Epithelial cell of proximal tubule (primary cell): ENCODE data around the gene SLC22A6. TPM values are rescaled to one million over a fixed set of nuclear protein-coding genes. Genes with fewer than 3 reads are reported as not detected.
"Not testable (repeated sequence)": the region's sequence is repeated elsewhere in the genome, so short reads cannot be mapped to it uniquely, and the experiment has no call there.

Source experiments
- DNase-seq: peaks from one replicate; pipeline ENCODE4 v3.0.0-alpha.2; 2011; ENCODE audit warnings: low read depth
- H3K4me3 ChIP-seq: 2 replicates; pipeline ENCODE4 v1.5.1; 2011; ENCODE audit warnings: low read depth, mild to moderate bottlenecking, low read length
- total RNA-seq: library from RNA; depleted of rRNA; stranded (reverse); fragments of >200 nt; gene quantifications from 2 replicates; pipeline ENCODE4 v1.2.3, GENCODE V29; 2015
- TF ChIP-seq, protein P1 (sequence below): conservative IDR thresholded peaks from 2 replicates; pipeline ENCODE4 v1.5.1; 2012; ENCODE audit warnings: low read depth, mild to moderate bottlenecking, low read length

Gene SLC22A6
- total RNA-seq, 1 donor from 2014 or later, result not detected

GRCh38 chr11:62957147-62957546, 27.6 kb downstream of the SLC22A6 start:
- DNase-seq, result no peak
- TF ChIP-seq, protein P1, sequence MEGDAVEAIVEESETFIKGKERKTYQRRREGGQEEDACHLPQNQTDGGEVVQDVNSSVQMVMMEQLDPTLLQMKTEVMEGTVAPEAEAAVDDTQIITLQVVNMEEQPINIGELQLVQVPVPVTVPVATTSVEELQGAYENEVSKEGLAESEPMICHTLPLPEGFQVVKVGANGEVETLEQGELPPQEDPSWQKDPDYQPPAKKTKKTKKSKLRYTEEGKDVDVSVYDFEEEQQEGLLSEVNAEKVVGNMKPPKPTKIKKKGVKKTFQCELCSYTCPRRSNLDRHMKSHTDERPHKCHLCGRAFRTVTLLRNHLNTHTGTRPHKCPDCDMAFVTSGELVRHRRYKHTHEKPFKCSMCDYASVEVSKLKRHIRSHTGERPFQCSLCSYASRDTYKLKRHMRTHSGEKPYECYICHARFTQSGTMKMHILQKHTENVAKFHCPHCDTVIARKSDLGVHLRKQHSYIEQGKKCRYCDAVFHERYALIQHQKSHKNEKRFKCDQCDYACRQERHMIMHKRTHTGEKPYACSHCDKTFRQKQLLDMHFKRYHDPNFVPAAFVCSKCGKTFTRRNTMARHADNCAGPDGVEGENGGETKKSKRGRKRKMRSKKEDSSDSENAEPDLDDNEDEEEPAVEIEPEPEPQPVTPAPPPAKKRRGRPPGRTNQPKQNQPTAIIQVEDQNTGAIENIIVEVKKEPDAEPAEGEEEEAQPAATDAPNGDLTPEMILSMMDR, result no peak

DNA sequence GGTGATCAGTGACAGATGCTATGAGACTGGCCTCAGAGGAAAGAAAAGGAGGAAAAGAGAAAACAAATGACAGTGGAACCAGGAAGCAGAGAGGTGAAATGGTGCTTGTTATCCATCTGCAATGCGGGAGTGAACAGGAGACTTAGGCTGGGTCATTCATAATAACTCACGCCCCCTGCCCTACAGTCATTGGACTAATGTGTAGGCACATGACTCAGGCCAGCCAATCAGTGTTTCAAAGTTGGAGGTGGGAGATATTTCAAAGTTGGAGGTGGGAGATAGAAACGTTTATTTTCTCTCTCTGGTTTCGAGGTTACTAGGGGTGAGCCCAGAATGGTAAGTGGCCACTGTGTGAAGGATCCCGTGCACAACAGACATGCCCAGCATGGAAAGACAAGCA, 30.3 kb downstream of the SLC22A6 start:
- DNase-seq, result no peak
- TF ChIP-seq, protein P1, result no peak
- no peak overlapping the region for H3K4me3 ChIP-seq

More at GRCh38 chr11:62957147-62957546, 27.6 kb downstream of the SLC22A6 start:
- no peak overlapping the region for H3K4me3 ChIP-seq

GRCh38 chr11:62953811-62954210, 31.0 kb downstream of the SLC22A6 start:
- DNase-seq, result no peak
- TF ChIP-seq, protein P1, result no peak
- no peak overlapping the region for H3K4me3 ChIP-seq

DNA sequence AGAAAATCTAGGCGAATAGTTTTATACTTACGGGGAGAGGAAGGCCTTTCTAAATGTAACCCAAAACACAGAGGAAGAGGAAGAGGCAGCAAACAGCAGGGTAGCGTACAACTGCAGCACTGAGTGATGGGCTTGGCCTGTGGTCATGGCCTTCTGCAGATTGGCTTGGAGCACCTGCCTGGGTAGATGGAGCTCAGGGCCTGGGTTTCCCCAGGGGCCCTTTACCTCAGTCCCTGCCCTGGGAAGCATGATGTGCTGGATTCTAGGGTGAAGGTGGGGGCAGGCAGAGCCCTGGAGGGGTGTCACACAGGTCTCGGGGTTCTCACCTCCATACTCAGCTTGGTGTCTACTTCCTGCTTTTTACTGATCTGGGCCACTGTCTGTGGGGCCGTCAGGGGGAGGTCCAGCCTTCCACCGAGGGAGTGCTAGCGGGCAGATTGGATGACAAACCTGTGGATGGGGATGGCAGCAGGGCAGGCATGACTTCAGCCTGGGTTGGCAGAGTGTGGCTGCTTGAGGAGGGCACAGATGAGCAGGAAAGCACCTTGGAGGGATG, 35.9 kb downstream of the SLC22A6 start:
- no peak overlapping the region for H3K4me3 ChIP-seq
- DNase-seq, result no peak
- TF ChIP-seq, protein P1, result no peak

GRCh38 chr11:62945538-62945937, 39.2 kb downstream of the SLC22A6 start:
- not testable (repeated sequence) for H3K4me3 ChIP-seq, DNase-seq

- H3K4me3 ChIP-seq, result not testable (repeated sequence)
Measured at GRCh38 chr11:62937528-62937927, 47.2 kb downstream of the SLC22A6 start.

DNA sequence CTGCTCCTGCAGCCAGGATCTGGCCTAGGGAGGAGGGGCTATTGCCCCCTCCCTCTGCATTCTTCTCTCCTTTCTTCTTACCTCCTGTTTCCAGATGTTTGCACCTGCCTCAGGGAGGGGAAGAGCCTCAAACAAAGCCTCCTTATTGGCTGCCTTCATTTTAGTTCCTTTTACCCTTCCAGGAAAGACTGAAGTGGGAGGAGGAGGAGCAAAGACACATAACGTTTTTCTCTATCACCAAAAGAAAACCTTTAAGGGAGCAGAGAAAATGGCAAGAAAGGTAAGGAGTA, 50.3 kb downstream of the SLC22A6 start:
- H3K4me3 ChIP-seq, result no peak overlapping the region
- DNase-seq, result no peak
- TF ChIP-seq, protein P1, result no peak

More at GRCh38 chr11:62937528-62937927, 47.2 kb downstream of the SLC22A6 start:
- DNase-seq, result not testable (repeated sequence)

DNA sequence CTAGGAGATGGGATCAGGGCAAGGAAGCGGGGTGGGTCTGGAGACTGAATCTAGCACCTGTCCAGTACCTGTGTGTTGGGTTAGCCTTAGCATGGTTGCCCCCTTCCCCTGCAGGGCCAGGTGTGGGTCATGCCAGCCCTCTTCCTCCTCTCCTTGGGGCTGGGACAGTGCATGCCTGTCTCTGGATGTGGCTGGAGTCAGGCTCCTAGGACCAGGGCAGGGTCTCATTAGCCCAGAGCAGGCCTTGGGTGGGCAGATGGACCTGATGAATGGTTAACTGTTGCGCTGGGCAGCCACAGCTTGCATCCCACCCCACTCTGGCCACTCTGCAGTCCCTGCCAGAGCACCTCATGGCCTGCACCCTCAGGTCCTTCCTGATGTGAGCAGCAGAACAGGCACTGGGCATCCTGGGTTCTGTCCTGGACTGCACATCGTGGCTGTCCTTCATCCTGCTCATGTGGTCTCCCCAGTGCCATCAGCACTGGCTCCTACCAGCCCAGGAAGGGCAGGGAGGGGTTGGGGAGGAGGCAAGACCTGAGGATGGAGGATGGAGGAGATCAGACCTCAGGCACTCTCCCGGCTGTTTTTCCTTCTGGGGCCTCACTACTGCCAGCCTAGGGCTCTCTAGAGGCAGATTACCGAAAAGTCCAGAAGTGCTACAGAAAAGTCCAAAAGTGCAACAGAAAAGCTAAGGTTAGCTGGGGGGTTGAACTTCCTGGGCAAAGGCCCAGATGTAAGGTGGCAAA, 50.8 kb downstream of the SLC22A6 start:
- no peak for DNase-seq
- TF ChIP-seq, protein P1, result no peak
- no peak overlapping the region for H3K4me3 ChIP-seq
